ENCODE measurements around the gene PRKCD.
"Not testable (repeated sequence)": the region's sequence is repeated elsewhere in the genome, so short reads cannot be mapped to it uniquely, and the experiment has no call there.

The PRKCD gene

DNA sequence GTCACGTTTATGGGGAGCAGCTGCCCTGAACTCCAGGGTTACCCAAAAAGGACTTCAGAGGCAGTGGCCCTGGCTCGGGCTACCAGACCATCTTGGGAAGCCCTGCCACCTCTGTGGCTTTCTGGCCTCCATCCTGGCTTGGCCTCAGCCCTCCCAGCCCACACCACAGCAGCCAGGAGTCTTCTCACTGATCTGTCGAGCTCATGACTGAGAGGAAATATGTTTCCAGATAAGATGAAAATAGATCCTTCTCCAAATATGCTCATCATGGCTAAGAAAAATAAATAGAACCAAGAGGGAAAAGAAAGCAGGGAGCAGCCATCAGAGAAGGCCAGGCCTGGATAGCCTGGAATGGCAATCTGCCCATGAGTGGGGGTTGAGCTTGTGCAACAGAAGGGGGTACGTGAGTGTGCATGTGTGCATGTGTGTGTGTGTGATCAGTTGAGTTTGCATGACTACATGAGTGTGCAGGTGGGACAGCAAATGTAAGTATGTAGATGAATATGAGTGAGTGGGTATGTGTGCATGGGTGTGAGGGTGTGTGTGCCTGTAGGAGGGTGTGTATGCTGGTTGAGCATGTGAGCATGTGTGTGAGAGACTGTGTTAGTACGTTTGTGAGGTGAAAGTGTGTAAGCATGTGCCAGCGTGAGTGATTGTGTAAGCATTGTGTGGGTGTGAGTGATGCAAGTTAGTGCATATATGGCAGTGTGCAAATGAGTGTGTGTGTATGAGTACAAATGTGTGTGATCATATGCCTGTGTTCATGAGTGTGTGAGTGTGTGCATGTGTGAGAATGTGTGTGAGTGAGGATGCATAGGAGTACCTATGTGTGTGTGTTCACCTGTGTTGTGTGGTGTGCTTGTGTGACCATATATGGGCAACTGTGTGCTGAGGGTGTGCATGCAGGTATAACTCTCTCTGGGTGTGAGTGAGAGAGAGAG is 20.8 kb upstream of the PRKCD start:
- no peak for DNase-seq (ENCODE audit: low read depth)

DNA sequence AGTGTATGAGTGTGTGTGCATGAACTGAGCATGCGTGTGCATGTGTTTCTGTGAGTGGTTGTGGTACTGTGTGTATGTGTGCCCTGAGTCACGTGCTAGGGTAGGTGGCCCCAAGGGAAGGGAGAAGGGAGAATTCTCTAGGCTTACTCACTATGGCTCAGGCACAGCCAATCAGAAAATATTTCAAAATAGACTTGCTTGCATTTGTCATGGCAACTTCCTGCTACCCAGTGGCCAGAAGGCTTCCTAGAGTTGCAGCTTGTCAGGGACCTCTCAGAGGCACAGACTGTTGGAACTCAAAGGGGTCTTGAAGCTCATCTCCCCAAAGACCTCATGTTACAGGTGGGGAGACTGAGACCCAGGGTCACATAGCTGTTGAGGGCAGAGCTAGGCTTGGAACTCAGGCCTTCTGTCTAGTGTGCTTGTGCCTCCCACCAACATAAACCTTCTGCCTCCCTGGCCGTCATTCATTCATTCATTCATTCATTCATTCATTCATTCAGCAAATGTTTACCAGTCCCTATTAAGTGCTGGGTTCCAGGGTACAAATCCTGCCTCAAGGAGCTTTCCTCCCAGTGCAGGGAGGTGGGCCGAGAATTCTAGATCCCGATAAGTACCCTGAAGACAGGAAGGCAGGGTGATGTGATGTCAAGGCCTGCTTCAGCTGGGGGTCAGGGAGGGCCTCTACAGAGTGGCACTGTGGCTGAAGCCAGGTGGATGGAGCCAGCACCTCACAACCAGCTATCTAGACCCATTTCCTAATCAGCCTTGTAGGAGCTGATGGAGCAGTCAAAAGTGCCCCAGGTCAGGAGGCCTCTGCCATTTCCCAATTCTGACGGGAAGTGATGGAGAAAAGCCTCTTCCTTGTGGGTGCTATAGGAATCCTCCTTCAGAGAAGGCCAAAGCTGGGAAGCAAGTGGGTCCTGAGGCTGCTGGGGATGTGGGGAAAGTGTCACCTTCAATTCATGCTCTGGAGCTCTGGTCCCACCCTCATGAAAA is 19.9 kb upstream of the PRKCD start:
- DNase-seq (ENCODE audit: low read depth) = peak; percentile 52

DNA sequence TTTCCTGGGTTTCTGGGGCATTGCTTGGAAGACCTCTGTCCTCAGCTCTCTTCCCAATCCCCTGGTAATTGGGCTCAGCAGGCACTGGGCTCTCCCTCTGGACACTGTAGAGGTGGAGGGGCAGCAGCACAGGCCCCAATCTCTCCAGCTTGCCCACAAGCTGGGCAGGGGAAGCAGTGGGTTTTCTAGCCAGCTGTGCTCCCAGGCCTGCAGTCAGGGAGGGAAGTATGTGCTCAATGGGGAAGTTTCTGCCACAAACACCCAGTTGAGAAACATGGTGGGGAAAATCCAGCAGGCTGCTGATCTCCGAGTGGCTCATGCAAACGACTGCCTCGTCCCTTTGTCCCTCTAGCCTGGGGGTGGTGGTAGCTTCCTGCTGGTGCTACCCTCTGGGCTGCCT is 18.0 kb upstream of the PRKCD start:
- DNase-seq (ENCODE audit: low read depth) = no peak

DNA sequence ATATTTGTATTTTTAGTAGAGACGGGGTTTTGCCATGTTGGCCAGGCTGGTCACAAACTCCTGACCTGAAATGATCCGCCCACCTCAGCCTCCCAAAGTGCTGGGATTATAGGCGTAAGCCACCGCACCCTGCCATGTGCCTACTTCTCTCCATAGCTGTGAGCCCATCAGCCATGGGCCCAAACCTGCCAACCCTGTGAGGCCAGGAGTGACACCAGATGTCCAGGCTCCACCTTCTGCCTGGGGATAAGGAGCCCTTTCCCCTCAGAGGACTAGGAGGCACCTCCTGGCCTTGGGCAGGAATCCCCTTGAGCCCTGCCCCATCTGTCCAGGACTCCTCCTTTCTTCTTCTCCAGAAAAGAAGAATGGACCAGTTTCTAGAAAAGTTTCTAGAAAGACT is 16.6 kb upstream of the PRKCD start:
- DNase-seq (ENCODE audit: low read depth) = no peak

DNA sequence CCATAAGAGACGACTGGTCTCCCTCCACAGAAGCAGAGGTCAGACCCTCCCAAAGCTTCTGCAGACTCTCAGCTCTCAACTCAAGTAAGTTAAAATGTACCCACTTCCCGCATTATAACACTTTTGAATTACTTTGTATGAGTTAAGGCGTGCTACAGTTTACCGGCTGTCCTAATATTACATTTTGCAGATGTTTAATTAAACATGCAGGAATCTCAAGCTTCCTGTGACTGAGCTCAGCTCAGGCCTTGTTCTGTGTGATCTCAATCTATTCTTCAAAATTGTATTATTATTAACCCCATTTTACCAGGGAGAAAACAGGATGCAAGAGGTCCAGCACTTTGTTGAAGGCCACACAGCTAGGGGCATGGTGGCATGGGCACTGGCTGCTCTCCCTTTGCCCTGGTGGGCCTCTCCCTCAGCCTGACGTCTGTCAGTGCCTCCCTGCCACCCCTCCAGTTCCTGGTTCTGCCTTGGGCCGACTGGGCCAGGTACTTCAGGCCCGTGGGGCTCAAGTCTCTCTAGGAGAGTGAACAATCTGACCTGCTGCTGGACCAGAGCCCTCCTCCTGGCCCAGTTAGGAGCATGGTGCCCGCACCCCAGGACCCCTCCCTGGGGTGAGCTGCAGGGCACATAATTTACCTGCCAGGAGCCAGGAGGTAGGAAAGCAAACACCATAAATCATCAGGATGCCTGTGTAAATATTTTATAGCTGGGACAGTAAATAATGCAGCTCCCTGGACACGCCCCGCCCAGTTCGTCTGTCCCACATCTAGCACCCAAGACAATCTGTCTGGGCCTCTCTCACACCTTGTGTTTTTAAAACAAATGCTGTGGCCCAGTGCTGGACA is 15.9 kb upstream of the PRKCD start:
- DNase-seq (ENCODE audit: low read depth) = no peak

DNA sequence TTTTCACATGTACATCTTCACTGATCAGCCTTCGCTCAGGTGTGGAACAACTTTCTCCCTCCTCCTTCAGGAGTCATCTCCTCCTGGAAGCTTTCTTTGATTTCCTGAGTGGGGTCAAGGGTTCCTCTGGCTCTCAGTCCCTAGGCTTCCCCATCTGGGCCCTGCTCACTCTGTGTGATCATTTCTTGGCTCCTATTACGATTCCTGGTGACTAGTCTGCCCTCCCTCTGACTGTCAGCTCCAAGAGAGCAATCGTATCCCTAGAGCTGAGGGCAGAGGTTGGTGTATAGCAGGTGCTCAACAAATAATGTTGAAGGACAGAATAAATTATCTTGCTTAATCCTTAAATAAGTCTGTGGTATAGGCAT is 15.3 kb upstream of the PRKCD start:
- DNase-seq (ENCODE audit: low read depth) = no peak

DNA sequence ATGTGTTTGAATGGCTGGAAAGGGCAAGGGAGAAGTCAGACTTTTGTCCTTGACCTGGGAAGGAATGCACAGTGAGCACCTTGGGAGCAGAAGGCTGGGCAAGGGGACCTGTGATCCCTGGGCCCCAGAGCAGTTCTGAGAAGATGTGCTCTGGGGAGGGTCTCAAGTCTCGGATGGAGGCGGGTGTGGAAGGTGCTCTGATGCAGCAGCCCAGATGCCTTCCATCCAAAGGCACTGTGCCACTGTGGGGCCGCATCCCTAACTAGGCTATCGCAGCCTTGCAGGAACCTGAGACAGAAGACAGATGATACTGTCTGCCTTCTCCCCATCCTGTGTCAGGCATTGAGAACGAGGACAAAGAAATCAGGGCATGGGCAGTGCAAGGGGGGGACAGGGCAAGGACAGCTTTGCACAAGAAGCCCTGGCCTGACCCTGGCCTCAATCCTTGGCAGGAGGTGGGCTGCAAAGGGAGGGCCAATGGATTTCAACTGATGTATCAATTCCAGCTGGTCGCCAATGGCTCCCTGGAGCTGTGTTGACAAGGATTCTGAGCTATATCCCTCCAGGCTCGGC is 14.6 kb upstream of the PRKCD start:
- DNase-seq (ENCODE audit: low read depth) = no peak

DNA sequence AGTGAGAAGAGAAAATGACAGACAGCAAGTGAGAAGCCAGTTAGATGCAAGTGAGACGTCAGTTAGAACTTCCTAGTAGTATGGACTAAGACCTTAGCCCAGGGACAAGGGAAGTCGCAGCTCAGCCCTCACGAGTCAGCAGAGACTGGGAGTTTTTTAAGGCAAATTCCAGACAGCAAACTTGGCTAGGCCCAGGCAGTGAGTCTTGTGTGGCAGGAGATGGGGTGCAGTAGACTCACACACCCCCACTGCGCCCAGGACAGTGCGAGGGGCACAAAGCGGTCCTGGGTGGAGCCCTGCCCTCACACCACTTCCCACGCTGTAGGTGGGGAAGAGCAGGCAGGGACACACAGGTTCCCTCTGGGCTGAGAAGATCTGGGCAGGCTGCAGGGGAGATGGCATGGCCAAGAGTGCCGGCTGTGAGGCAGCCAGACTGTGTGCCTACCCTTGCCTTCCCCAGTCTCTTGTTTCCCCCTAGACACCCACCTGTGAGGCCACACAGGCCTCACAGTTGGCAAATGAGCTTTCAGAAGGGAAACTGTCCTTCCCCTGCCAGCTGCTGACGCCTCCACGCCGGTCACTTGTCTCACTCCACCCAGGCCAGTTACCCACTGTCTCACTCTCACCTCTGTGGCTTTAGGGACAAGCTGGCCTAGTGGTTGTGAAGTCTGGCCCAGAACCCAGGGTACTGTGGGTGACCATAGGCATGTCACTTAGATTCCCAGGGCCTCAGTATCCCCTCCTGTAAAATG is 13.7 kb upstream of the PRKCD start:
- no peak for DNase-seq (ENCODE audit: low read depth)

DNA sequence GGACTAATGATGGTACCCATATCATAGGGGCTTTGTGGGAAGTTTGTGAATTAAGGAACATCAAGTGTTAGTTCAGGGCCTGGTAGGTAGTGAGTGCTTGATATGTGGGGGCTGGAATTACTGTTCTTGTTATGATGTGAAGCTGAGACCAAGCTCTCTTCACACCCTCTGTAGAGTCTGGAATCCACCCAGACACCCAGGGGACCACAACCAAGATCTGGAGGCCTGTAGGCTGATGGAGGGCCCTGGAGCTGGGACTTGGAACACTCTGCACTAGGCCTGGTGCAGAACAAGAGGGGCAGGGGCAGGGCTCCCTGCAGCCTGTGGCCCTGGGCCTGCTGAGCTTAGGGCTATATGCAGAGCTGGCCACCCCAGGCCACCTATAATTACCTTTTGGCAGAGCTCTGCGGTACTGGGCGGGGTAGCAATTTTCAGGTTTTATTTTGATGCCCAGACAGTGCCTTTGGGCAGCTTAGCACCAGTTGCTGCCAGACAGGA is 13.1 kb upstream of the PRKCD start:
- DNase-seq (ENCODE audit: low read depth) = no peak

DNA sequence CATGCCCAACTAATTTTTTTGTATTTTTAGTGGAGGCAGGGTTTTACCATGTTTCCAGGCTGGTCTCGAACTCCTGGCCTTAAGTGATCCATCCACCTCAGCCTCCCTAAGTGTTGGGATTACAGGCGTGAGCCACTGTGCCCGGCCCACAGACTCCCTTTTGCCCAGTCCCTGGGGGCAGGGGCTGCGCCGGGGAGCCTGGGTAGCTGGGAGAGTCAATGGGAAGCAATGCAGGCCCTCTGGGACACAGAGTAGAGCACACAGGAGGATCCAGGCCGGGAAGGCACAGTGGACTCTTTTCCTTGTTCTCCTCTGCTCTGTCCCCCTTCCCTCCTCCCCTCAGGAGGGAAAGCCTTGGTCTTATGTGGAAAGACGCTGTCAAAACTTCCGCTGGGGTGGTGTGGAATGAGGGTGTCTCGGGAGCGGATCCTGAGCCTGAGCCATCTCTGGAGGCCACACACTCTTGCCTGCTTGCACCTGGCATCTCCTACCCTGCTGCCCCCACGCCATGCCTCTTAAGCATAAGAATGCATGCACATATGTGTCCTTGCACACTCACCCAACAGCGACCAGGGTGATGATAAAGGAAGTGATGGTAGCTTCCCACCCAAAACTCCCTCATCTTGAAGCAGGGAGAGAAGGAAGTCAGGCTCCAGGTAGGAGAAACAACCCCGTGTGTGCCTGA is 11.9 kb upstream of the PRKCD start:
- DNase-seq (ENCODE audit: low read depth) = no peak

DNA sequence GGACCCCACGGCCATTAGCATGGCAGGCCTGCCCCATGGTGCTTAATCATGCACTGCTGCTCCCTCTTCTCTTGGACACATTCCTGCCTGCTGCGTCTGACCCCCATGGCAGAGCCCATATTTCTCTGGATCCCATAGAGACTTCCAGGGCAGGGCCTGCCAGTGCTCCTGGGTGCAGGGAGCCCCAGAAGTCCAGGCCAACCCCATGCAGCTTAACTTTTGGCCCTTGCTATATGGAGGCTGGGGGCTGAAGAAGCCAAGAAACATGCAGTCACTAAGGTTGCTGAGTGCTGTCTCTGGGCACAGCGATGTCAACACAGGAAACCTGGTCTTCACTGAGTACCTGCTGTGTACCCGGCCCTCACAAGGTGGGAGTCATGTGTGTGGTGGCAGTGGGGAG is 11.3 kb upstream of the PRKCD start:
- DNase-seq (ENCODE audit: low read depth) = no peak

DNA sequence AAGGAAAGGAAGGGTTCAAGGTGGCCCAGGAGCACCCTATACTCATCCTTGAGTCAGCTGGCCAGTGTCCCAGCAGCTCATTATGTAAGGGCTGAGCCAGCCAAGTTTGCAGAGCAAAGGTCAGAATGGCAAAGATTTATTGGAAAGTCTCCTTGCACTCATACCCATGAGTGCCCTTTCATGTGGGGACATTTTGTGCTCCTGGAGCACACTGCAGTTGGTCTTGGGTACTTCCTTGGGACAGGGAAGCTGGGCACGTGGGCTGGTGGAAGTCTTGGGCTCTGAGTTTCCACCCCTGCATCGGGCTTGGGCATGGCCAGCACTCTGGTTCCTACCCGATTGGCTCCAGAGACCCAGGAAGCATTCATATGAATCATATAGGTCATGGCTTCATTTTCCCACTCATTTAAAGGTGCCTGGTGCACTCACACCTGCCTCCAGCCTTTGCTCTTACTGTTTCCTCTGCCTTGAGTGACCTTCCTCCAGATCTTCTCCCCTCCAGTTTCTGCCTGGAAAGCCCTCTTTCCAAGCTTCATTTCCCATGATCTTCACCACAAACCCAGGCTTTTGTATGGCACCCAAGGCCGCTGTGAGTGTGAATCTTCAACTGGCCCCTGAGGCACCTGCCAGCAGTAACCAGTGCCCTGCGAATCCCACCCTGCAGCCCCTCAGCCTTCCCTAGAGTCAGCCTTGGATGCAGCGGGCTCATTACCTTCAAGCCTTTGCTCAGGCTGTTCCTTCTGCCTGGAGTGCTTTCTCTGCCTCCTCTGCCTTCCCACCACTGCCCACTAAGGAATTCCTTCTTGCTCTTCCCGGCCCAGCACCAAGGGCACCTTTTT is 10.5 kb upstream of the PRKCD start:
- DNase-seq (ENCODE audit: low read depth) = peak; percentile 33

DNA sequence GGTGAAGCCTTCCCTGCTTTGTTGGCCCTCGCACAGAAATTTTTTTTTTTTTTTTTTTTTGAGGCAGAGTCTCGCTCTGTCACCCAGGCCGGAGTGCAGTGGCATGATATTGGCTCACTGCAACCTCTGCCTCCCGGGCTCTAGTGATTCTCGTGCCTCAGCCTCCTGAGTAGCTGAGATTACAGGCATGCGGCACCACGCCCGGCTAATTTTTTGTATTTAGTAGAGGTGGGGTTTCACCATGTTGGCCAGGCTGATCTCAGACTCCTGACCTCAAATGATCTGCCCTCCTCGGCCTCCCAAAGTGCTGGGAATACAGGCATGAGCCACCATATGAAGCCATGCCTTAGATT is 9.9 kb upstream of the PRKCD start:
- not testable (repeated sequence) for DNase-seq (ENCODE audit: low read depth)

DNA sequence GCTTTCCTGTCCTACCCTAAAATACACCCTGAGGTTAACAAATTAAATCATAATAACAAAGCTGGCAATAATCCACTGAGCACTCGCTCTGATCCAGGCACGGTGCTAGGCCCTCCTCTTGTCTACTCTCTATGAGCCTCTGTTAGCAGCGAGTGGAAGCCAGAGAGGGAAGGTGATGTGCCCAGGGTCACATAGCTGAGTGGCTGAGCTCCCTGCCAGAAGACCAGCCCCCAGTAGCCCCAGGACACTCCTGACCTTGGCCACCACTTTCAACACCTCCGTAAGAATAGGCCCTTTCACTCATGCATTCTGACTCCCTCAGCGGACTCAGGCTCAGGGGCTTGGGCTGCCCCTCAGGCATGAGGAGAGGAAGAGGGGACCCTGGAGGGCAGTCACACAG is 9.5 kb upstream of the PRKCD start:
- DNase-seq (ENCODE audit: low read depth) = no peak

DNA sequence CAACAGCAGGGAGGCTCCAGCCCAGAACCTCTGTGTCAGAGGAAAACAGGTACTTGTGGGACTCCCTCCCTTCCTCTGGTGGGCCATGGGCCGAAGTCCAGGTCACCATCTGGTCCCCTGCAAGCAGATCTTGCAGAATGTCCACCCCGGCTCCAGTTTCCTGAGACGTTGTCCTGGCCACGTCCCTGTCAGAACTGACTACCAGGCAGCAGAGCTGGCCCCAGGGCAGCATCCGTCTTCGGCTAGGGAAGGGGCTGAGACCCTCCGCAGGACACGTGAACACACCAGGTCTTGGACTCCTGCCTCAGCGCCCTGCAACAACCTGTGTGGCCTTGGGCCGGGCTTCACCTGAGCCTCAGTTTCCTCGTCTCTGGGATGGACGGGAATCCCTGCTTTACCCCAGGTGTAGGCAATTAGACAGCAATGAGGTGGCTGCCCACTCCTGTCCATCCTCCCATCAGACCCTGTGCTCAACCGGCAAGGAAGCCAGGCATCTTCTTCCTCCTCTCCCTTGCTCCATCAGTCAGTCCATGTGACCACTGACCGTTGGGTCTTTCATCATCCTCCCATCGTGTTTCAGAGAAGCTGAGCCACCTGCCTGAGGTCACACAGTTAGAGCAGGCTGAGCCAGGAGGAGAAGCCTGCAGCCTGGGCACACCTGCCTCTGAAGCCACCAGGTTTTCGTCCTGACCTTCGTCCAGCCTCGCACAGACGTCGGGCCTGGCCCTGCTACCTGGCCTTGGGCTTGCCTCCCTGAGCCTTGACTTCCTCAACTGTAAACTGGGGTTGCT is 8.9 kb upstream of the PRKCD start:
- no peak for DNase-seq (ENCODE audit: low read depth)

DNA sequence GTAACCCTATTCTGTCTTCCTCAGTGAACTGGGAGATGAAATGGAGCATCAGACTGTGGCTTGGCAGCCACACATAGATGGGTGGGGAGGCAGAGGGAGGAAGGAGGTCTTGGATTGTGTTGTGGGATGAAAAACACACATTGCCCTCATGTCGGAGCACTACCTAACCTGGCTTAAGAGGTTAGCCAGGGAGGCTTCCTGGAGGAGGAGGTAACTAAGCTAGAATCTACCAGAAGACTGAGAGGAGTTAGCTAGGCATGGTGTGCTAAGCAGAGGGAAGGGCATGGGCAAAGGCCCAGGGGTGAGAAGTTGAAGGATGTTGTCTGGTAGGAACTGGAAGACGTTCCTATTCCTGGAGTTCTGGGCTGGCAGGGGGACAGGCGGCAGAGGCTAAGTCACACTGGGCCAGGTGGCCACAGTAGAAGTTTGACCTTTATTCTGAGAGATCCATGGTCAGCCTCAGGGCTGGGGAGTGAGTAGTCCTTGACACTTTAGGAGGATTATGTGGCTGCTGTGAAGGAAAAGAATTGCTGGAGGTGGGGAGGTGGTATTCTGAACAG is 7.7 kb upstream of the PRKCD start:
- no peak for DNase-seq (ENCODE audit: low read depth)

DNA sequence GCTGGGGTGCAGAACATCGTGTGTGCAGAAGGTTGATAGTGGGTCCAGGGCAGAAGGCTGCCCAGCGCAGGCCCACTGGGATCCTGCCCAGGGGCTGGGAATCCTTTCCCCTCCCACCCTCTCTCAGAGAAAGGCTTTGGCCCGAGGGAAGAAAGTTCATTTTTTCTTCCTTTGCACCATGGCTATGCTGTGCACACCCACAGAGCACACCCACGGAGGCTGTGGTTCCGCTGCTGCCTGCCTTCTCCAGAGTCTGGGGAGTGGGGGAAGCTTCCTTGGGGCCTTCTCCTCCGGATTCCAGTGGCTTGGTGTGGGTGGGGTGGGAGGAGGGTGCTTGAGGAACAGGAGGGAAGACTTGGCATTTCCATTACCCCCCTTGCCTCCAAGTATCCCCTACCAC is 7.0 kb upstream of the PRKCD start:
- no peak for DNase-seq (ENCODE audit: low read depth)

DNA sequence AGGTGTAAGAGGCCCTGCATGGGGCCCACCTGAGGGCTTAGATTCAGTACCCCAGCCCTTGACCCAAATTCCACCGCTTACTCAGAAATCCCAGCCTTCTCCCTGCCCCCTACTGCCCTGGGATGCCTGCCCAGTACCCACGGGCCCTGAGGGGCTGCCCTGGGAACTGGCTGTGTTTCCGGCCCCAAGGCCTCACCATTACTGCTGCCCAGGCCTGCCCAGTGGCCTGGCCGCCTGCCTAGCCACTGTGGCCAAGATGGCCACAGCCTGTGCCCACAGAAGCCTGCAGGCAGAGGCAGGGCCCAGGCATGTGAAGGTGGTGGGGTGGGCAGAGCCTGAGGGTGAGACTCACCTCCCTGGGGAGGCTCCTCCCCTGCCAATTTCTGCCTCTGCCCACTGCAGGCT is 6.1 kb upstream of the PRKCD start:
- no peak for DNase-seq (ENCODE audit: low read depth)

All from fibroblast of gingiva (primary cell).